H1 (cell line): ENCODE measurements around the gene BTBD9. TPM values are rescaled to one million over a fixed set of nuclear protein-coding genes. Genes with fewer than 3 reads are reported as not detected.

Experiments
- CTCF ChIA-PET: fragments of 300-600 bp; sonication (Branson Sonifier 250); formaldehyde crosslinking; loops from one replicate; lab custom pipeline; 2021; ENCODE audit not compliant: partially characterized antibody; lab: Charles Lee
- POLR2A ChIA-PET: fragments of 300-600 bp; sonication (Branson Sonifier 250); formaldehyde crosslinking; loops from one replicate; lab custom pipeline; 2021; ENCODE audit warnings: inconsistent platforms; ENCODE audit not compliant: partially characterized antibody; lab: Charles Lee
- DNase-seq, 2 experiments: peaks; one replicate each; pipeline versions ENCODE4 v3.0.0 to v3.0.0-alpha.2; 2010 to 2022; ENCODE audit warnings: low spot score in 2 of 2, low read depth in 1 of 2, mixed read lengths in 1 of 2
- FAIRE-seq: peaks from 2 replicates; lab custom pipeline; 2011; peaks lifted over from hg19 to GRCh38; lab: Jason Lieb, UNC
- H2AFZ ChIP-seq: 2 replicates; pipeline ENCODE4 v1.8.1; 2012; ENCODE audit warnings: low read length, inconsistent platforms
- H2AK5ac ChIP-seq: 2 replicates; pipeline ENCODE4 v1.6.1; 2013; ENCODE audit warnings: low read depth, low read length
- H2BK120ac ChIP-seq: replicated peaks from 2 replicates; pipeline ENCODE3; 2013; ENCODE audit warnings: low read depth, low read length, inconsistent platforms
- H2BK12ac ChIP-seq: 2 replicates; pipeline ENCODE4 v1.6.1; 2013; ENCODE audit warnings: low read depth, low read length
- H2BK15ac ChIP-seq: 2 replicates; pipeline ENCODE4 v1.6.1; 2013; ENCODE audit warnings: low read length
- H2BK20ac ChIP-seq: 2 replicates; pipeline ENCODE4 v1.6.1; 2013; ENCODE audit warnings: low read length
- H2BK5ac ChIP-seq: 2 replicates; pipeline ENCODE4 v1.6.1; 2013; ENCODE audit warnings: low read depth, low read length
- H3K14ac ChIP-seq: 2 replicates; pipeline ENCODE4 v1.6.1; 2013; ENCODE audit warnings: inconsistent platforms; ENCODE audit not compliant: insufficient read length
- H3K18ac ChIP-seq: 2 replicates; pipeline ENCODE4 v1.6.1; 2013; ENCODE audit warnings: low read length; ENCODE audit errors: extremely low read depth
- H3K23ac ChIP-seq: 2 replicates; pipeline ENCODE4 v1.6.1; 2013; ENCODE audit warnings: inconsistent platforms; ENCODE audit not compliant: insufficient read length
- H3K23me2 ChIP-seq: 2 replicates; pipeline ENCODE4 v1.6.1; 2013; ENCODE audit warnings: low read depth, low read length
- H3K27ac ChIP-seq: 2 replicates; pipeline ENCODE4 v1.6.1; 2011; ENCODE audit warnings: low read depth, low read length, inconsistent platforms
- H3K27me3 ChIP-seq, 4 experiments: replicated peaks in 1 of 4; 1 replicate in 1 of 4; 2 replicates in 3 of 4; pipeline versions ENCODE4 v1.6.1 to v1.8.1; 2011 to 2013; ENCODE audit warnings: low read length in 3 of 4, mild to moderate bottlenecking in 3 of 4, inconsistent platforms in 2 of 4, mixed read lengths in 2 of 4, moderate library complexity in 1 of 4; ENCODE audit not compliant: control insufficient read depth in 3 of 4, insufficient read depth in 3 of 4; ENCODE audit errors: extremely low read depth in 1 of 4
- H3K36me3 ChIP-seq, 4 experiments: 2 replicates each; pipeline versions ENCODE4 v1.6.1 to v1.8.1; 2011 to 2013; ENCODE audit warnings: mild to moderate bottlenecking in 4 of 4, low read length in 3 of 4, moderate library complexity in 2 of 4, control low read depth in 1 of 4, inconsistent platforms in 1 of 4; ENCODE audit not compliant: insufficient read depth in 4 of 4, control insufficient read depth in 2 of 4
- H3K4ac ChIP-seq: replicated peaks from 2 replicates; pipeline ENCODE3; 2013; ENCODE audit warnings: low read length, low read depth, mixed read lengths, inconsistent platforms; ENCODE audit not compliant: insufficient read length
- H3K4me1 ChIP-seq, 4 experiments: replicated peaks in 1 of 4; 1 replicate in 1 of 4; 2 replicates in 3 of 4; pipeline versions ENCODE4 v1.6.1 to v1.8.1; 2011 to 2013; ENCODE audit warnings: low read length in 3 of 4, inconsistent platforms in 2 of 4, mixed read lengths in 1 of 4; ENCODE audit not compliant: insufficient read depth in 4 of 4, control insufficient read depth in 3 of 4
- H3K4me2 ChIP-seq, 2 experiments: 2 replicates each; pipeline versions ENCODE4 v1.6.1 to v1.8.1; 2011 to 2013; ENCODE audit warnings: low read depth in 2 of 2, low read length in 2 of 2, control low read depth in 1 of 2, inconsistent platforms in 1 of 2, mild to moderate bottlenecking in 1 of 2; ENCODE audit not compliant: insufficient read depth in 1 of 2
- H3K4me3 ChIP-seq, 4 experiments: fragments of 200-600, 300-600 bp in 1 of 4; sonication (generic), shearing (Covaris generic), sonication (Bioruptor Twin) in 1 of 4; 2 replicates each; pipeline versions ENCODE4 v1.5.1 to v1.8.1; 2011 to 2016; ENCODE audit warnings: low read length in 4 of 4, low read depth in 3 of 4, control low read depth in 2 of 4, inconsistent platforms in 2 of 4, mild to moderate bottlenecking in 2 of 4, mixed read lengths in 1 of 4, moderate library complexity in 1 of 4; ENCODE audit not compliant: insufficient read depth in 2 of 4; ENCODE audit errors: extremely low read depth in 1 of 4
- H3K56ac ChIP-seq: replicated peaks from 2 replicates; pipeline ENCODE3; 2013; ENCODE audit warnings: low read depth, mild to moderate bottlenecking, mixed read lengths, low read length, inconsistent platforms; ENCODE audit not compliant: insufficient read length
- H3K79me1 ChIP-seq: 2 replicates; pipeline ENCODE4 v1.6.1; 2013; ENCODE audit warnings: low read depth, low read length, control low read depth
- H3K79me2 ChIP-seq, 2 experiments: 2 replicates each; pipeline versions ENCODE4 v1.6.1 to v1.8.1; 2012 to 2013; ENCODE audit warnings: low read length in 2 of 2, mild to moderate bottlenecking in 2 of 2, inconsistent platforms in 1 of 2; ENCODE audit not compliant: insufficient read depth in 2 of 2, control insufficient read depth in 1 of 2
- H3K9ac ChIP-seq, 4 experiments: replicated peaks in 1 of 4; 1 replicate in 1 of 4; 2 replicates in 3 of 4; pipeline versions ENCODE4 v1.6.1 to v1.8.1; 2011 to 2013; ENCODE audit warnings: low read depth in 3 of 4, low read length in 3 of 4, control low read depth in 2 of 4, mild to moderate bottlenecking in 2 of 4, moderate library complexity in 2 of 4, inconsistent platforms in 1 of 4; ENCODE audit errors: extremely low read depth in 1 of 4
- H3K9me3 ChIP-seq, 2 experiments: 2 replicates each; pipeline versions ENCODE4 v1.6.1 to v1.8.1; 2012 to 2013; ENCODE audit warnings: mild to moderate bottlenecking in 2 of 2, moderate library complexity in 2 of 2, control low read depth in 1 of 2, inconsistent platforms in 1 of 2, low read depth in 1 of 2, low read length in 1 of 2, mixed read lengths in 1 of 2; ENCODE audit not compliant: insufficient read depth in 2 of 2
- H4K20me1 ChIP-seq, 2 experiments: replicated peaks in 1 of 2; 2 replicates each; pipeline versions ENCODE3 to v1.8.1; 2011 to 2013; ENCODE audit warnings: inconsistent platforms in 2 of 2, low read length in 2 of 2, mild to moderate bottlenecking in 1 of 2; ENCODE audit not compliant: insufficient read depth in 2 of 2, control insufficient read depth in 1 of 2
- H4K5ac ChIP-seq: 2 replicates; pipeline ENCODE4 v1.6.1; 2013; ENCODE audit warnings: low read length, low read depth, mixed read lengths, inconsistent platforms; ENCODE audit not compliant: insufficient read length
- H4K8ac ChIP-seq: 2 replicates; pipeline ENCODE4 v1.8.0; 2013; ENCODE audit warnings: mild to moderate bottlenecking, moderate library complexity, low read length, inconsistent platforms; ENCODE audit not compliant: insufficient read depth; ENCODE audit errors: extremely low read depth
- H4K91ac ChIP-seq: replicated peaks from 2 replicates; pipeline ENCODE3; 2013; ENCODE audit warnings: low read length, mixed read lengths, inconsistent platforms; ENCODE audit not compliant: insufficient read length
- ATF3 ChIP-seq: IDR thresholded peaks from 2 replicates; pipeline ENCODE4 v1.6.1; 2011; ENCODE audit warnings: low read depth, mild to moderate bottlenecking, low read length; ENCODE audit not compliant: insufficient read depth
- CBX5 ChIP-seq: fragments of 300-800, 300-1000 bp; sonication (generic); IDR thresholded peaks from 2 replicates; pipeline ENCODE4 v1.7.1; 2016; ENCODE audit warnings: antibody characterized with exemption, low read length, low read depth
- CHD1 ChIP-seq: IDR thresholded peaks from 2 replicates; pipeline ENCODE4 v1.6.1; 2012; ENCODE audit warnings: low read depth, low read length, improper control_type of control experiment
- CREB1 ChIP-seq: IDR thresholded peaks from 2 replicates; pipeline ENCODE4 v1.6.1; 2012; ENCODE audit warnings: inconsistent platforms
- EGR1 ChIP-seq: IDR thresholded peaks from 2 replicates; pipeline ENCODE4 v1.6.1; 2011; ENCODE audit warnings: low read depth, low read length, borderline replicate concordance
- GABPA ChIP-seq: IDR thresholded peaks from 2 replicates; pipeline ENCODE4 v1.6.1; 2011; ENCODE audit warnings: mild to moderate bottlenecking, low read length, moderate library complexity, borderline replicate concordance; ENCODE audit not compliant: insufficient read depth
- KDM1A ChIP-seq: fragments of 200-600, 300-600 bp; sonication (generic); IDR thresholded peaks from 2 replicates; pipeline ENCODE4 v1.7.1; 2016; ENCODE audit warnings: mild to moderate bottlenecking, low read length, borderline replicate concordance
- NANOG ChIP-seq: IDR thresholded peaks from 2 replicates; pipeline ENCODE4 v1.6.1; 2011; ENCODE audit warnings: low read length, low read depth, mild to moderate bottlenecking, inconsistent platforms; ENCODE audit not compliant: insufficient read depth, poor library complexity, severe bottlenecking
- NRF1 ChIP-seq: IDR thresholded peaks from 2 replicates; pipeline ENCODE4 v1.6.1; 2011; ENCODE audit warnings: mild to moderate bottlenecking, low read depth, low read length, improper control_type of control experiment
- PHF8 ChIP-seq: fragments of 200-600 bp; sonication (generic); conservative IDR thresholded peaks from 2 replicates; pipeline ENCODE4 v1.7.1; 2012; ENCODE audit warnings: low read depth, mild to moderate bottlenecking, inconsistent platforms, low read length, moderate library complexity
- RAD21 ChIP-seq, 2 experiments: IDR thresholded peaks in 1 of 2; conservative IDR thresholded peaks in 1 of 2; 2 replicates each; pipeline ENCODE4 v1.6.1; 2011; ENCODE audit warnings: low read depth in 2 of 2, low read length in 2 of 2, improper control_type of control experiment in 1 of 2, inconsistent platforms in 1 of 2, mild to moderate bottlenecking in 1 of 2, moderate library complexity in 1 of 2
- SIN3A ChIP-seq, 2 experiments: IDR thresholded peaks in 1 of 2; conservative IDR thresholded peaks in 1 of 2; 2 replicates each; pipeline ENCODE4 v1.6.1; 2011 to 2012; ENCODE audit warnings: low read length in 2 of 2, improper control_type of control experiment in 1 of 2, low read depth in 1 of 2, mild to moderate bottlenecking in 1 of 2
- SUZ12 ChIP-seq: fragments of 200-600 bp; sonication (generic); IDR thresholded peaks from 2 replicates; pipeline ENCODE4 v1.6.1; 2012; ENCODE audit warnings: mild to moderate bottlenecking, inconsistent platforms, low read length, moderate library complexity, mixed read lengths
- WGBS, 2 experiments: shearing (Covaris generic) in 1 of 2; methylation state at CpG; one replicate each; pipeline versions ENCODE4 v1.1.6 to v1.1.7; 2013 to 2015; ENCODE audit warnings: low lambda C conversion rate in 2 of 2, mixed read lengths in 2 of 2, inconsistent platforms in 1 of 2, low coverage in 1 of 2, missing lambda C conversion rate in 1 of 2; ENCODE audit not compliant: insufficient replicate concordance in 2 of 2, insufficient coverage in 1 of 2, insufficient read length in 1 of 2; ENCODE audit errors: extremely low coverage in 1 of 2, missing lambda C conversion rate in 1 of 2; 5-methylcytosine and 5-hydroxymethylcytosine counted together
- polyA plus RNA-seq, 7 experiments: library from polyadenylated mRNA; depleted of rRNA in 3 of 7; stranded (reverse) in 5 of 7; unstranded in 2 of 7; fragments of >200 nt in 5 of 7; fragments of 200-250 nt in 2 of 7; gene quantifications; 1 replicate in 5 of 7; 2 replicates in 1 of 7; 4 replicates in 1 of 7; pipeline versions ENCODE4 v1.2.1 to v1.2.3, GENCODE V29; 2011 to 2013; ENCODE audit warnings: missing spikeins in 2 of 7, mixed read lengths in 2 of 7
- total RNA-seq: library from RNA; stranded (reverse); fragmentation: NEBNext Ultra II Directional; extraction: Animal tissue kit (Norgen Biotek cat#: 25700); gene quantifications from 2 replicates; pipeline ENCODE4 v1.2.1, GENCODE V29; 2021

BTBD9 gene
- total and polyA plus RNA-seq, 2 of the 8 experiments (the other 6 are each of a cell fraction or from before 2014, with no cell fraction given), result 0.92 to 4.1 TPM

- H3K27me3 ChIP-seq, result no peaks in the 10 kb centered on the region
- no peak overlapping the region for H2BK120ac ChIP-seq
- ChIA-PET CTCF (no interaction called here), POLR2A (no interaction called here)
- H3K4me3 ChIP-seq, result no peak overlapping the region
- no peaks in the 10 kb centered on the region for H3K9me3 ChIP-seq
- H4K8ac ChIP-seq, result no peak overlapping the region
- H3K36me3 ChIP-seq, result no peaks in the 10 kb centered on the region
- no peak overlapping the region for H3K4ac ChIP-seq
- no peak overlapping the region for H2BK5ac ChIP-seq
- TF ChIP-seq CBX5 (no peak), NRF1 (no peak), SUZ12 (no peak), PHF8 (no peak), KDM1A (no peak), SIN3A (conservative IDR thresholded peaks at IDR 0.05 in 1 of 2, IDR thresholded peaks at IDR 0.05 in 1 of 2; ENCODE audit: low read depth in 1 of 2, low read length in 2 of 2) (no peak), GABPA (no peak), ATF3 (no peak), NANOG (no peak), CREB1 (no peak), RAD21 (IDR thresholded peaks at IDR 0.05 in 1 of 2, conservative IDR thresholded peaks at IDR 0.05 in 1 of 2; ENCODE audit: low read depth in 2 of 2, low read length in 2 of 2) (no peak), CHD1 (no peak), EGR1 (no peak)
- 80% methylated on average over 1 of the region's 1 CpG; no CpG with 5 or more reads in 1 of the 2 experiments for WGBS, 2 experiments
- H3K23ac ChIP-seq, result no peak overlapping the region
- FAIRE-seq (no peak), DNase-seq (no peak)
- no peak overlapping the region for H3K18ac ChIP-seq
- H4K5ac ChIP-seq, result no peak overlapping the region
- no peak overlapping the region for H2BK15ac ChIP-seq
- H3K56ac ChIP-seq, result no peak overlapping the region
- no peaks in the 10 kb centered on the region for H4K20me1 ChIP-seq
- H3K4me2 ChIP-seq, result no peak overlapping the region
- H3K27ac ChIP-seq, result no peak overlapping the region
- no peaks in the 10 kb centered on the region for H3K79me2 ChIP-seq
- H3K14ac ChIP-seq, result no peak overlapping the region
- H2BK20ac ChIP-seq, result no peak overlapping the region
- H2AK5ac ChIP-seq, result no peak overlapping the region
- H2BK12ac ChIP-seq, result no peak overlapping the region
- peaks cover 0 to 3% (median under 1%) of the 10 kb centered on the region in 4 experiments; a peak in 1 of 7 replicates for H3K4me1 ChIP-seq
- H2AFZ ChIP-seq, result no peak overlapping the region
- no peaks in the 10 kb centered on the region for H3K79me1 ChIP-seq
- H4K91ac ChIP-seq, result no peak overlapping the region
- H3K9ac ChIP-seq, result no peak overlapping the region
- H3K23me2 ChIP-seq, result no peaks in the 10 kb centered on the region; the same call in 1 of the 2 replicates
Observed at GRCh38 chr6:38341496-38341895, 298.2 kb downstream of the BTBD9 start.
